ENCODE measurements around the gene NECAP2.
"Not testable (repeated sequence)": the region's sequence is repeated elsewhere in the genome, so short reads cannot be mapped to it uniquely, and the experiment has no call there.

The NECAP2 gene

DNA sequence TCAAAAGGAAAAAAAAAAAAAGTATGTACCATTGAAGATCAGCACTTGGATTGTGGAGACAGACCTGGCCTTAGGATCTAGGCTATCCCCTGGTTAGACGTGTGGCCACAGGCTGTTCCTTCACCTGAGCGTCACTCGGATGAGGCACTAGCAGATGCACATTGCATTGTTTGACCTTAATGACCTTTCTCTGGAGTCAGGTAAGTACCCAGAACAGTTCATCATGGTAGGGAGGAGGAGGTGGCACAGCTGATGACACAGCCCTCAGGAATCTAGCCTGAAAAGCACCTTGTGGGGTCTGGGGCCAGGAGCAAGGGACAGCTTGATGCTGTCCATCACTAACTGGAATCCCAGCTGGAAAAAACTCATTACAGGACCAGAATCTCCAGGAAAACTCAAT, 21.2 kb downstream of the NECAP2 start:
- no peak for DNase-seq

GRCh38 chr1:16462773-16463330, 22.3 kb downstream of the NECAP2 start:
- no peak for DNase-seq

DNA sequence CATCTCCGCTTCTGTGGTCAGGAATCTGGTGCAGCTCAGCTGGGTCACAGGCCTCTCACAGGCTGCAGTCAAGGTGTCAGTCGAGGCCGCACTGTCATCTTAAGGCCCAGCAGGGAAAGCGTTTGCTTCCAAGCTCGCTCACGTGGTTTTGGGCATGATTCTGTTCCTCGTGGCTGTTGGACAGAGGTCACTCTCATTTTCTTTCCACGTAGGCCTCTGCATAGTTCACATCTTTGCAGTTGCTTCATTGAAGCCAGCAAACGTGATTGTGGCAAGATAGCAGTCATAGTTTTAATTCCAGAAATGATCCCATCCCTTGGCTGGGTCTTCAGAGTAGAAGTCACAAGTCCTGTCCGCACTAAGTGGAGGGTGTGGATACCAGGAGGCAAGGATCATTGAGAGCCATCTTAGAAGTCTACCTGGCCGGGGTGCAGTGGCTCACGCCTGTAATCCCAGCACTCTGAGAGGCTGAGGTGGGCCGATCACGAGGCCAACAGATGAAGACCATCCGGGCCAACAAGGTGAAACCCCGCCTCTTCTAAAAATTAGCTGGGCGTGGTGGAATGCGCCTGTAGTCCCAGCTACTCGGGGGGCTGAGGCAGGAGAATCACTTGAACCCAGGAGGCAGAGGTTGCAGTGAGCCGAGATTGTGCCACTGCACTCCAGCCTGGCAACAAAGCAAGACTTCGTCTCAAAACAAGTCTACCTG, 24.5 kb downstream of the NECAP2 start:
- DNase-seq = no peak

GRCh38 chr1:16468558-16468957, 28.0 kb downstream of the NECAP2 start:
- no peak for DNase-seq

DNA sequence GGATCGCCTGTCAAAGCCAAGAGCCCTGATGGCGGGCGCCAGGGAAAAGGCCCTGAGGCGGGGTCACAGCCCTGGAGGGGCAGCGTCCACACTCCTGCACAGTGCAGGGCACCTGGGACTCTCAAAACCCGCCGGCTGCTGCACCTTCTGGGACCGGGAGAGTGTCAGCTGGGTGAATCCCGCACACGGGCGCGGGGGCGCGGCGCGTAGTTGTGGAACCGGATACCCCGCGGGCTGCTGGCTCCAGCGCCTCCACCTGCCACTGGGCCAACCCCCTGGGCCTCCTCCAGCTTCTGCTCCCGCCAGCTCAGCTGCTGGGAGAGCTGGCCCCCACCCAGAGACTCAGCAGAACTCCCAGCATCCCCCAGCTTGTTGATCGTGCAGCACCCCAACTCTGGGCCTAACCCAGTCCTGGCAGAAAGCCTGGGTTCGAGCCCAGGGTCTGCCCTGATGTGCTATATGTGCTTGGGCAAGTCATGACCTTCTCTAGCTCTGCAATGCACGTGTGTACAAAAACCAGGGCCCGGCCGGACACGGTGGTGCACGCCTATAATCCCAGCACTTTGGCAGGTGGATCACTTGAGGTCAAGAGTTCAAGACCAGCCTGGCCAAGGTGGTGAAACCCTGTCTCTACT, 33.8 kb downstream of the NECAP2 start:
- no peak for DNase-seq

GRCh38 chr1:16474891-16475290, 34.4 kb downstream of the NECAP2 start:
- DNase-seq = not testable (repeated sequence)

DNA sequence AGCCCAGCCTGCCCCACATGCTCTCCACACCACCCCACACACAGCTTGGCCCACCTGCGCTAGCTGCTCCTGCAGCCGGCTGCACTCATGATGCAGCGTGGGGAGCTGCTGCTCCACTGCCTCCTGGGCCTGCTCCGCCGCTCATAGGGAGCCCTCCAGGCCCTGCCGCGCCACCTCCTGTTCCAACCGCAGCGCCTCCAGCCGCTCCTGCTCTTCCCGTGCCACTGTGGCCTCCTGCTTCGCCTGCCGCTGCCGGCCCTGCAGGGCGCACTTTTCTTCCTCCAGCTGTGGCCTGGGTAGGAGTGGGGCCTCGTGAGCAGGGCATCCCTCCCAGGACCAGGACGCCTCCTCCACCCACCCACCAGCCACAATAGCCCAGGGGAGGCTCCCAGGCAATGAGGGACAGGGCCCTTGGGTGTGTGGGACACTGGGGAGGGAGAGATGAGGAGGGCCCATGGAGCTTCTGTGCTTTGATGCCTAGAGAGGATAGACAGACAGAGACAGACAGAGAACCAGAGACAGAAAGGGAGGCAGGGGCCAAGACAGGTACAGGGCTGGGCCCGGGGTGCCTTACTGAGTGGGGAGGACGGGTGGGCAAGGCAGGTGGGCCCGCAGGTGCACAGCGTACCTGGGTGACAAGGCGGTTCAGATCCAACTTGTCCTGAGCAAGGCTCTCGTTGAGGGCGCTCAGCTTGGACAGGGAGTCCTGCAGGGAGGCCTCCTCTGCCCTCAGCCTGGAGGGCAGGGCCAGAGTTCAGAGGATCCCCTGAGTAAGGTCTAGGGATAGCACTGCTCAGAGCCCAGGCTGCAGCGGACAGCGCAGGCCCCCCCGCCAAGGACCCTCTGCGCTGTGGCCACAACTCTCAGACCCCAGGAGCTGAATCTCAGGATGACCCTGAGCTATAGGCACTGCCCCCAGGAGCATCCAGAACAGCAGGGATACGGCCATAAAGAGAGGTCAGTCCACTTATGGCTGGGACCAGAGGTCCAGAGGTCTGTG, 35.5 kb downstream of the NECAP2 start:
- not testable (repeated sequence) for DNase-seq

DNA sequence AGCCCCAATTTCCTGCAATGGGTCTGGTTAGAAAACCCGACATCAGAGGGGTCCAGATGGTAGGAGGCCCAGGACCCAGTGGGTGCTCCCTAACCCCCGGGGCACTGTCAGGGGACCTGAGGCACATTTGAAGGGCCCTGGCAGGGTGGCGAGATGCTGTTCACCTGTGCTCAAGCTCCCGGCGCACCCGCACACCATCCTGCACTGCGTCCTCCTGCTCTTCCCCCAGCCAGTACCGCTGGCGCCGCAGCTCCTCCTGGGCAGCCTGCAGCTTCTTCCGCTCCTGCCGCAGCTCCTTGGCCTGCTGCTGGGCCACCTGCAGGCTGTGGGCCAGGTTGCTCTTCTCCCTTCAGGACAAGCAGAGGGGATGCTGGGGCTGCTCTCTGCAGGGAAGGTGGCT, 37.6 kb downstream of the NECAP2 start:
- DNase-seq = no peak

DNA sequence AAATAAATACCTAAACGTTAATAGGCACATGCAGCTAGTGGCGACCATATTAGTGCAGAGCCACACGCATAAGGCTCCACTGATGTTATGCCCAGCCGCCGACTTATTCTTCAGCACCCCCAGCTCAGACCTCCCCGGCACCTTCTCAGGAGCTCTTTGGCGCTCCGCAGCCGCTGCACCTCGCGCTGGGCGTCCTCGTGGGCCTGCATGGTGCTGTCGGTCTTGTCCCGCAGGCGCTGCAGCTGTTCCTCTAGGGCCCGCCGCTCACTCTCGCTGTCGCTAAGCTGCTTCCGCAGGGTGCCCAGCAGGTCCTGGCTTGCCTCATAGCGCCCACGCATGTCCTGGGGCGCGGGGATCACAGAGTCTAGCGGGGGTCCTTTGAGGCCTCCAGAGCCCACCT, 42.6 kb downstream of the NECAP2 start:
- DNase-seq = not testable (repeated sequence)

GRCh38 chr1:16483639-16484500, 43.3 kb downstream of the NECAP2 start:
- not testable (repeated sequence) for DNase-seq

- no peak for DNase-seq
Measured at GRCh38 chr1:16484501-16484835, 43.9 kb downstream of the NECAP2 start.

DNA sequence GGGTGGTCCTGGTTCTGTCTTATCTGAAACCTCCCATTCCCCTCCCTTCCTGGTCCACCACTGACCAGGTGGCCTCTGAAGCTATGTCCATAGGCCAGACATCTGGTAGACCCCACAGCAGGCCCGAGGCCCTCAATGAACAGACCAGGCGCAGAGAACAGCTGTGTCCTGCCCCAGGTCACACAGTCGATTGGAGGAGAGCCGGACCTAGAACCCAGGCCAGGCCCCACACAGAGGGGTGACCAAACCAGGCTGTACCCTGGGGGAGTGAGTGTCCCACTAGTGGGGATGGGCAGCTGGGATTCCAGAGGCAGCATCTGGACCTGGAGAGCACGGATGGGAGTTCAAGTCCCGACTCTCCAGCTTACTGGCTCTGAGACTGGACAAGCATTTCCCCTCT, 44.4 kb downstream of the NECAP2 start:
- no peak for DNase-seq

DNA sequence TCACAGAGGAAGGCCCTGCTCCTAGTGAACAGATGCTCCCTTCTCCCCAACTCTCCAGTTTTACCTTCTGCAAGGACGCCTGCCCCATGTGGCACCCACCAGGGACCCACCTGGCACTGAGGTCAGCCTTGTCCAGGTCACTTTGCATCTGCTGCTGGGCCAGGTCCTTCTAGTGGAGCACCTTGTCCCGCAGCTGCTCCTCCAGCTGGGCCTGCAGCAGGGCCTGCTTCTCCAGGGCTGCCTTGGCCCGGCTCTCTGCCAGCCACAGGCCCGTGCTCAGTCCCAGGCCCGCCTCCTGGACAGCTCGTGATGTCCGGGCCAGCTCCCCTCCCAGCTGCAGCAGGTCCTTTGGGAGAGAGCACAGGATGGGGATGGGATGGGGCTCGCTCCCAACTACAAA, 45.8 kb downstream of the NECAP2 start:
- not testable (repeated sequence) for DNase-seq

- DNase-seq = not testable (repeated sequence)
Measured at GRCh38 chr1:16487011-16487410, 46.5 kb downstream of the NECAP2 start.

DNA sequence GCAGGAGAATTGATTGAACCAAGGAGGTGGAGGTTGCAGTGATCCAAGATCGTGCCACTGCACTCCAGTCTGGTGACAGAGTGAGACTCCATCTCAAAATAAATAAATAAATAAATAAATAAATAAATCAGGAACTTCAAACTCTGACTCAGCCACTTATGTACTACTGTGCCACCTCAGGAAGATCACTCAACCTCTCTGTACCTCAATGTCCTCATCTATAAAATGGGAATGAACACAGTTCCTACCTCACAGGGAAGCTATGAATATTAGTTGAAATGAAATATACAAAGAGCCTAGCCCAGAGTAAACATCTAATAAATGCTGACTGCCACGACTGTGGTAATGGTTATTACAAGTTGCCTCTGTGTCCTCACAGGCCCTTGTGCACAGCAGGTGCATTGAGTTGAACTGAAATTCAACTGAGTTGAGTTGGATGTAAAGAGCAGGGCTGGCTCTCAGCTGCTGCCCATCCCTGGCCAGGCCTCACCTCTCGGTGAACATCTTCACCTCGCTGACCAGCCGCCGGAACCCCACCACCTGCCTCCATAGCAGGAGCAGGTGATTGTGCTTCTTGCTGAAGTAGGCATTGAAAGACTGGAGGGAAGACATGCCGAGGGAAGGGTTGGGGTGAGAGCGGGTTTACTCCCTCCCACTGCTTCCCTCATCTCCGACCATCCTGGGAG, 48.8 kb downstream of the NECAP2 start:
- DNase-seq = not testable (repeated sequence)

DNA sequence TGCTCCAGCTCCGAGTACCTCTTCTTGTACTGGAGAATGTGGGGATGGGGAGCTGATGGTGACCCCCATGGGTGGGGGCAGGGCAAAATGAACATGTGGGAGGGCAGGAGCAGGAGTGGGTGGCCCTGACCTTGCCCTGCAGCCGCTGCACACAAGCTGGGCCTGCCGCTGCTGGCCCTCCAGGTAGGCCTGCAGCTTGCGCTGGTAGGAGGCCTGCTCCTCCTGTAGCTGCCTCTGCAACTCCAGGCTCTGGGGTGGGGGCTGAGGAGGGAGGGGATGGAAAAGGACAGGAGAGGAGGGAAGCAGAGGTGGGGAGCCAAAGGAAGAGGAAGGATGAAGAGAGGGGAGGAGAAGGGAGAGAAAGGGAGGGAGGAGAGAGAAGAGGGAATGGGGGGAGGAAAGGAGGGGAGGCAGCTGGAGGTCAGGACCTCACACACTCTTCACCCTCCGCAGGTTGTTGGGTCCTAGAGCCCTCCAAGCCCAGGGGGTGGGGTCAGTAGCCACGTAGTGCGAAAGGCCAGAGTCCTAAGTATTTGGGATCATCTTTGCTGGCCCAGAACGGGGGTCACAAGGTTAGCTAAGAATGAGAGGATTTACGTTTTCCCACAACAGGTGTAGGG, 50.6 kb downstream of the NECAP2 start:
- peak; percentile 9 for DNase-seq

- DNase-seq = peak; percentile 45
Measured at GRCh38 chr1:16492937-16493336, 52.4 kb downstream of the NECAP2 start.

- DNase-seq = not testable (repeated sequence)
Measured at GRCh38 chr1:16493731-16494130, 53.2 kb downstream of the NECAP2 start.

DNA sequence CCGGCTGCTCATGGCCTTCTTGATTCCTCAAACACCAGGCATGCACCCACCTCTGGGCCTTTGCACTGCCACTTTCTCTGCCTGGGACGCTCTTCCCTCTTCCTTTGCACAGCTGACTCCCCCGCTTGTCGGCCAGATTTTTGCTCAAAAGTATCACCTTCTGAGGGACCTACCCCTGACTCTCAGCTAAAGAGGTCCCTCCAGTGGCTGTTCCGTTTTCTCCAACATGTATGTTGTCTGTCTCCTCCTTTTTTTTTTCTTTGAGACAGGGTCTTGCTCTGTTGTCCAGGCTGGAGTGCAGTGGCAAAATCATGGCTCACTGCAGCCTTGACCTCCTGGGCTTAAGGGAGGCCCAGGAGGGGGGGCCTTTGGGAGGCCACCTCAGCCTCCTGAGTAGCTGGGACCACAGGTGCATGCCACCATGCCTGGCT, 57.0 kb downstream of the NECAP2 start:
- peak; percentile 23 for DNase-seq

DNA sequence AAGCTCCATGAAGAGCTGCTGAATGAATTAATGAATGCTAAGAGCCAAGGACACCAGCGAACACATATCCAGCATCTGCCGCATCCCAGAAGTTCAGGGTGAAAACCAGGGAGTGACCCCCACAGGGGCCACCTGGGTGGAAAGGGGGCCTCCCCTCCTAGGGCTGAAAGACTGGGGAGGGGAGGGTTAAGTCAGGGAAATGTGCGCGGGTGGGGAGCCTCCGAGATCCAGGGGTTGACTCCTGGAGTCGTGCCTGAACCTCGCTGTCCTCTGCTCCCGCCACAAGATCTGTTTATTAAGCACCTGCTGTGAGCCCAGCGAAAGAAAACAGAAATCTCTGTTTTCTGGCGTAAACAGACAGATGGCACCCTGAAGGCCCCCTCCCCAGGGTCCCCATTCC, 57.5 kb downstream of the NECAP2 start:
- DNase-seq = peak; percentile 15
